GM12878 (cell line): Measurements from ENCODE around the gene SPOCD1. TPM values are rescaled to one million over a fixed set of nuclear protein-coding genes. Genes with fewer than 3 reads are reported as not detected.

Experiments used
- ATAC-seq: fragments of 200-7000 bp; cut with Tn5 transposase; 3 replicates; pipeline ENCODE4 v1.9.1; 2020; ENCODE audit warnings: mild to moderate bottlenecking, moderate library complexity
- BruUV-seq: library from RNA; stranded (reverse); fragments of 400-500 nt; replicated peaks from 2 replicates; lab custom pipeline; 2021; lab: Mats Ljungman, UMichigan
- CTCF ChIA-PET: fragments of 300-600 bp; sonication (Branson Sonifier 250); formaldehyde crosslinking; extraction: SDS; loops from one replicate; lab custom pipeline; 2021; ENCODE audit warnings: inconsistent platforms; lab: Yijun Ruan, JAX
- POLR2A ChIA-PET: fragments of 350-600 bp; formaldehyde crosslinking; extraction: SDS; loops from one replicate; lab custom pipeline; 2021; ENCODE audit warnings: inconsistent platforms; lab: Charles Lee
- RAD21 ChIA-PET: fragments of 300-600 bp; sonication (Branson Sonifier 250); formaldehyde crosslinking; loops from one replicate; lab custom pipeline; 2023; ENCODE audit warnings: antibody characterized with exemption; ENCODE audit not compliant: unreplicated experiment; lab: Charles Lee
- SMC1A ChIA-PET: fragments of 300-600 bp; sonication (Branson Sonifier 250); formaldehyde crosslinking; loops from one replicate; lab custom pipeline; 2023; ENCODE audit not compliant: unreplicated experiment, uncharacterized antibody; lab: Charles Lee
- DNase-seq: peaks from one replicate; pipeline ENCODE4 v3.0.0-alpha.2; 2011; ENCODE audit warnings: low read depth, low spot score
- FAIRE-seq: peaks from 3 replicates; lab custom pipeline; 2011; peaks lifted over from hg19 to GRCh38; lab: Jason Lieb, UNC
- H2AFZ ChIP-seq: 2 replicates; pipeline ENCODE4 v1.6.0; 2011; ENCODE audit warnings: low read depth, low read length, control low read depth; ENCODE audit not compliant: control insufficient read depth
- H3K27ac ChIP-seq: 2 replicates; pipeline ENCODE4 v1.5.1; 2011; ENCODE audit warnings: control low read depth; ENCODE audit not compliant: control insufficient read depth, insufficient read depth
- H3K27me3 ChIP-seq, 2 experiments: replicated peaks in 1 of 2; 2 replicates each; pipeline versions ENCODE4 v1.6.0 to v1.6.1; 2011; ENCODE audit warnings: low read length in 1 of 2; ENCODE audit not compliant: control insufficient read depth in 2 of 2, insufficient read depth in 2 of 2
- H3K36me3 ChIP-seq, 2 experiments: 2 replicates each; pipeline ENCODE4 v1.5.1; 2011; ENCODE audit warnings: low read length in 1 of 2; ENCODE audit not compliant: control insufficient read depth in 2 of 2, insufficient read depth in 2 of 2
- H3K4me1 ChIP-seq: 2 replicates; pipeline ENCODE4 v1.6.1; 2011; ENCODE audit warnings: mild to moderate bottlenecking, low read length, moderate library complexity, mixed read lengths; ENCODE audit not compliant: control insufficient read depth, insufficient read depth
- H3K4me2 ChIP-seq: 2 replicates; pipeline ENCODE4 v1.6.0; 2011; ENCODE audit warnings: control low read depth; ENCODE audit not compliant: control insufficient read depth, insufficient read depth
- H3K4me3 ChIP-seq: fragments of 200-600 bp; sonication (generic); 2 replicates; pipeline ENCODE4 v1.5.1; 2016
- H3K79me2 ChIP-seq: 2 replicates; pipeline ENCODE4 v1.6.0; 2011; ENCODE audit warnings: low read length; ENCODE audit not compliant: control insufficient read depth, insufficient read depth
- H3K9ac ChIP-seq: 2 replicates; pipeline ENCODE4 v1.8.0; 2011; ENCODE audit warnings: low read length, control low read depth, mixed read lengths; ENCODE audit not compliant: control insufficient read depth, insufficient read depth
- H3K9me3 ChIP-seq: replicated peaks from 3 replicates; pipeline ENCODE4 v1.5.1; 2011; ENCODE audit warnings: mild to moderate bottlenecking, low read length; ENCODE audit not compliant: control insufficient read depth, insufficient read depth
- H4K20me1 ChIP-seq: 2 replicates; pipeline ENCODE4 v1.6.0; 2011; ENCODE audit not compliant: control insufficient read depth, insufficient read depth
- CBX3 ChIP-seq: fragments of 200-600 bp; sonication (generic); IDR thresholded peaks from 2 replicates; pipeline ENCODE4 v1.6.1; 2016; ENCODE audit warnings: low read depth, borderline replicate concordance
- CBX5 ChIP-seq: sonication (generic); IDR thresholded peaks from 2 replicates; pipeline ENCODE4 v1.6.1; 2016; ENCODE audit warnings: low read depth, moderate library complexity, mild to moderate bottlenecking, inconsistent platforms
- CHD1 ChIP-seq: IDR thresholded peaks from 2 replicates; pipeline ENCODE4 v1.6.1; 2012; ENCODE audit warnings: low read depth, low read length, improper control_type of control experiment
- CREM ChIP-seq: IDR thresholded peaks from 2 replicates; pipeline ENCODE4 v1.6.1; 2014; ENCODE audit warnings: antibody characterized with exemption, low read depth
- IKZF2 ChIP-seq, 2 experiments: fragments of 450-650 bp; IDR thresholded peaks; 2 replicates each; pipeline ENCODE4 v1.6.1; 2017; ENCODE audit warnings: mild to moderate bottlenecking in 2 of 2, moderate library complexity in 2 of 2
- IRF3 ChIP-seq: fragments of 450-650 bp; IDR thresholded peaks from 2 replicates; pipeline ENCODE4 v1.6.1; 2014; ENCODE audit warnings: mild to moderate bottlenecking
- JUND ChIP-seq: IDR thresholded peaks from 2 replicates; pipeline ENCODE4 v1.6.1; 2012; ENCODE audit warnings: low read depth, mild to moderate bottlenecking, low read length, improper control_type of control experiment, moderate library complexity
- KDM1A ChIP-seq: fragments of 200-600 bp; sonication (generic); IDR thresholded peaks from 2 replicates; pipeline ENCODE4 v1.6.1; 2016; ENCODE audit warnings: borderline replicate concordance
- MLLT1 ChIP-seq: fragments of 450-650 bp; IDR thresholded peaks from 2 replicates; pipeline ENCODE4 v1.6.1; 2016; ENCODE audit warnings: mild to moderate bottlenecking
- NBN ChIP-seq: fragments of 450-650 bp; IDR thresholded peaks from 2 replicates; pipeline ENCODE4 v1.6.1; 2016
- PAX5 ChIP-seq: IDR thresholded peaks from 2 replicates; pipeline ENCODE4 v1.6.1; 2011; ENCODE audit warnings: low read depth, low read length, borderline replicate concordance
- RFX5 ChIP-seq: IDR thresholded peaks from 2 replicates; pipeline ENCODE4 v1.6.1; 2011; ENCODE audit warnings: low read depth, low read length, improper control_type of control experiment
- SMAD5 ChIP-seq: IDR thresholded peaks from 2 replicates; pipeline ENCODE4 v1.6.1; 2016; ENCODE audit warnings: antibody characterized with exemption, low read depth
- SMARCA5 ChIP-seq: fragments of 450-650 bp; IDR thresholded peaks from 2 replicates; pipeline ENCODE4 v1.6.1; 2017; ENCODE audit warnings: mild to moderate bottlenecking
- STAT1 ChIP-seq: fragments of 450-650 bp; conservative IDR thresholded peaks from 2 replicates; pipeline ENCODE4 v1.6.1; 2014; ENCODE audit warnings: antibody characterized with exemption, mild to moderate bottlenecking
- TCF12 ChIP-seq: IDR thresholded peaks from 2 replicates; pipeline ENCODE4 v1.6.1; 2011; ENCODE audit warnings: low read depth, mild to moderate bottlenecking, low read length
- TCF3 ChIP-seq: IDR thresholded peaks from 2 replicates; pipeline ENCODE4 v1.6.1; 2012; ENCODE audit warnings: low read depth, mild to moderate bottlenecking, low read length, borderline replicate concordance; ENCODE audit not compliant: insufficient read depth
- ZNF24 ChIP-seq: fragments of 450-650 bp; IDR thresholded peaks from 2 replicates; pipeline ENCODE4 v1.6.1; 2017; ENCODE audit warnings: antibody characterized with exemption, mild to moderate bottlenecking
- WGBS: methylation state at CpG from one replicate; pipeline ENCODE4 v1.1.6; 2016; ENCODE audit warnings: low lambda C conversion rate; ENCODE audit not compliant: insufficient replicate concordance, insufficient coverage; ENCODE audit errors: missing lambda C conversion rate; 5-methylcytosine and 5-hydroxymethylcytosine counted together
- in situ Hi-C: fragments of 300-500 bp; cut with MboI; formaldehyde crosslinking; loops from 9 replicates; pipeline ENCODE4 v1.14.3; 2018; ENCODE audit warnings: mixed read lengths
- intact Hi-C: fragments of 100-400 bp; cut with micrococcal nuclease; formaldehyde crosslinking; loops from one replicate; pipeline ENCODE4 v1.14.2; 2022; ENCODE audit not compliant: unreplicated experiment
- polyA plus RNA-seq, 11 experiments: library from polyadenylated mRNA; depleted of rRNA in 4 of 11; unstranded in 6 of 11; stranded (reverse) in 5 of 11; fragments of >200 nt; fragmentation: Nextera tagmentation in 4 of 11; fragmentation: Illumina TruSeq in 1 of 11; extraction: Ambion mirVana in 4 of 11; extraction: Trizol in 1 of 11; gene quantifications; 1 replicate in 1 of 11; 2 replicates in 10 of 11; pipeline versions ENCODE4 v1.2.1 to v1.2.3, GENCODE V29; 2011 to 2016; ENCODE audit warnings: inconsistent platforms in 2 of 11, missing spikeins in 2 of 11, low read depth in 1 of 11
- total RNA-seq, 4 experiments: library from RNA; depleted of rRNA in 3 of 4; stranded (reverse); fragments of >200 nt in 3 of 4; fragmentation: Illumina TruSeq in 1 of 4; extraction: Trizol in 1 of 4; gene quantifications; 2 replicates each; pipeline versions ENCODE4 v1.2.1 to v1.2.3, GENCODE V29; 2013 to 2021
- TF ChIP-seq, protein P1 (sequence below): IDR thresholded peaks from 2 replicates; pipeline ENCODE4 v1.6.1; 2011; ENCODE audit warnings: low read depth, mild to moderate bottlenecking, low read length, moderate library complexity, borderline replicate concordance; ENCODE audit errors: extremely low read depth
- TF ChIP-seq, protein P2 (sequence below): fragments of 150-350 bp; IDR thresholded peaks from 2 replicates; pipeline ENCODE4 v1.6.1; 2016; ENCODE audit warnings: low read depth, low read length

Gene SPOCD1
- total and polyA plus RNA-seq, 10 of the 15 experiments (the other 5 are each of a cell fraction or from before 2014, with no cell fraction given), result 0.02 to 0.65 (median 0.13) TPM; not detected in 4

DNA sequence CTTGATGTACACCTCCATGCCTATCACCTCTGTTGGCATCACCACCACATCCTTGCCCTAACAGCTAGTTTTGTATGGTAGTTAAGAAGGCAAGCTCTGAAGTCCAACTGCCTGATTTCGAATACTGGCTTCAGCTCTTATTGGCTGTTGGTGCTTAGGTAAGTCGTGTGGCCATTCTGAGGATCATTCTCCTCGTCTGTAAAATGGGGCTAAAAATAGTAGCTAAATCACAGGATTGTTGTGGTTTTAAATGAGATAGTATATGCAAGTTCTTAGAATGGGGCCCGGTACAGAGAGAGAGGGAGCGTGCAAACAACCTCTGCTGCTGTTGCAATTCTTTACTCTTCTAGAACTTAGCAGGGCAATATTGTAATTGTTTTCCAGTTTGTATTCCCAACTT lies 20.8 kb upstream of the SPOCD1 start:
- 44% methylated on average over 5 of the region's 5 CpGs for WGBS
- Histone ChIP-seq H3K4me3 (no peak overlapping the region), H4K20me1 (no peaks in the 10 kb centered on the region), H3K9me3 (no peaks in the 10 kb centered on the region), H3K27me3 (no peaks in the 10 kb centered on the region; a peak in 1 of 4 replicates), H3K36me3 (no peaks in the 10 kb centered on the region), H3K4me1 (no peaks in the 10 kb centered on the region), H3K4me2 (no peak overlapping the region), H3K9ac (no peak overlapping the region), H3K27ac (no peak overlapping the region), H2AFZ (no peak overlapping the region), H3K79me2 (no peaks in the 10 kb centered on the region)
- ChIA-PET POLR2A (interaction anchor here (0.6 kb wide), 1 partner anchor 12 kb away, joined by 11 read pairs; no protein-coding TSS in a partner anchor), RAD21 (interaction anchor here (1.2 to 4.2 kb wide), 4 partner anchors 68 to 126 kb away, joined by 3 to 37 read pairs (median 4); no protein-coding TSS in a partner anchor), SMC1A (interaction anchor here (1.1 to 7.4 kb wide), 4 partner anchors 25 to 126 kb away, joined by 3 to 65 read pairs (median 4); no protein-coding TSS in a partner anchor), CTCF (interaction anchor here (0.5 to 7.5 kb wide), 8 partner anchors 9 to 302 kb away, joined by 3 to 88 read pairs (median 4); partner anchors contain the start of gene SPOCD1)
- TF ChIP-seq TCF12 (no peak), ZNF24 (no peak), JUND (no peak), CBX3 (no peak), MLLT1 (no peak), SMARCA5 (no peak), TCF3 (no peak), NBN (no peak), IKZF2 (IDR thresholded peaks at IDR 0.05) (no peak), CHD1 (no peak), STAT1 (no peak), KDM1A (no peak), CBX5 (no peak), CREM (no peak), PAX5 (no peak), IRF3 (no peak), SMAD5 (no peak), RFX5 (no peak)
- TF ChIP-seq, protein P1, sequence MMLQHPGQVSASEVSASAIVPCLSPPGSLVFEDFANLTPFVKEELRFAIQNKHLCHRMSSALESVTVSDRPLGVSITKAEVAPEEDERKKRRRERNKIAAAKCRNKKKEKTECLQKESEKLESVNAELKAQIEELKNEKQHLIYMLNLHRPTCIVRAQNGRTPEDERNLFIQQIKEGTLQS, result no peak
- TF ChIP-seq, protein P2, sequence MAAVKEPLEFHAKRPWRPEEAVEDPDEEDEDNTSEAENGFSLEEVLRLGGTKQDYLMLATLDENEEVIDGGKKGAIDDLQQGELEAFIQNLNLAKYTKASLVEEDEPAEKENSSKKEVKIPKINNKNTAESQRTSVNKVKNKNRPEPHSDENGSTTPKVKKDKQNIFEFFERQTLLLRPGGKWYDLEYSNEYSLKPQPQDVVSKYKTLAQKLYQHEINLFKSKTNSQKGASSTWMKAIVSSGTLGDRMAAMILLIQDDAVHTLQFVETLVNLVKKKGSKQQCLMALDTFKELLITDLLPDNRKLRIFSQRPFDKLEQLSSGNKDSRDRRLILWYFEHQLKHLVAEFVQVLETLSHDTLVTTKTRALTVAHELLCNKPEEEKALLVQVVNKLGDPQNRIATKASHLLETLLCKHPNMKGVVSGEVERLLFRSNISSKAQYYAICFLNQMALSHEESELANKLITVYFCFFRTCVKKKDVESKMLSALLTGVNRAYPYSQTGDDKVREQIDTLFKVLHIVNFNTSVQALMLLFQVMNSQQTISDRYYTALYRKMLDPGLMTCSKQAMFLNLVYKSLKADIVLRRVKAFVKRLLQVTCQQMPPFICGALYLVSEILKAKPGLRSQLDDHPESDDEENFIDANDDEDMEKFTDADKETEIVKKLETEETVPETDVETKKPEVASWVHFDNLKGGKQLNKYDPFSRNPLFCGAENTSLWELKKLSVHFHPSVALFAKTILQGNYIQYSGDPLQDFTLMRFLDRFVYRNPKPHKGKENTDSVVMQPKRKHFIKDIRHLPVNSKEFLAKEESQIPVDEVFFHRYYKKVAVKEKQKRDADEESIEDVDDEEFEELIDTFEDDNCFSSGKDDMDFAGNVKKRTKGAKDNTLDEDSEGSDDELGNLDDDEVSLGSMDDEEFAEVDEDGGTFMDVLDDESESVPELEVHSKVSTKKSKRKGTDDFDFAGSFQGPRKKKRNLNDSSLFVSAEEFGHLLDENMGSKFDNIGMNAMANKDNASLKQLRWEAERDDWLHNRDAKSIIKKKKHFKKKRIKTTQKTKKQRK, result no peak
- DNase-seq (no peak), ATAC-seq (no peak), FAIRE-seq (no peak)
- in situ Hi-C loops (no loop called here), intact Hi-C loops (no loop called here)
- BruUV-seq, result no TSS peak
